ENCODE measurements around the gene SPEF1.

SPEF1 gene

GRCh38 chr20:3751675-3752385, 29.4 kb downstream of the SPEF1 start:
- no peaks in the 10 kb centered on the region for H3K9me2 ChIP-seq (ENCODE audit: low read depth, low read length)
- no peak for TF ChIP-seq EZH2 (IDR thresholded peaks at IDR 0.05; ENCODE audit: borderline replicate concordance, low read length)
- no peak for TF ChIP-seq CTCF (IDR thresholded peaks at IDR 0.05; ENCODE audit: low read length)
- H3K36me3 ChIP-seq (ENCODE audit: insufficient read depth, low read length) = peaks cover 8% of the 10 kb centered on the region
- no peak overlapping the region for H3K27ac ChIP-seq (ENCODE audit: low read depth, low read length, poor library complexity, severe bottlenecking)
- H3K4me2 ChIP-seq (ENCODE audit: low read length) = no peak overlapping the region
- H3F3A ChIP-seq (ENCODE audit: insufficient read depth, low read length) = no peaks in the 10 kb centered on the region
- no peaks in the 10 kb centered on the region for H3K4me1 ChIP-seq (ENCODE audit: insufficient read depth, low read length, severe bottlenecking)
- H3K79me2 ChIP-seq (ENCODE audit: insufficient read depth, low read length) = no peaks in the 10 kb centered on the region
- no peak overlapping the region for H3K4me3 ChIP-seq (ENCODE audit: low read depth, low read length, poor library complexity, severe bottlenecking)
- no peak overlapping the region for H2AFZ ChIP-seq (ENCODE audit: low read length)
- H3K27me3 ChIP-seq (ENCODE audit: insufficient read depth, low read length) = 0 out of 2 replicates have a peak, but pooled peaks cover 1% of the 10 kb centered on the region
- no peaks in the 10 kb centered on the region for H3K9me3 ChIP-seq (ENCODE audit: low read length)
- no peak overlapping the region for H3K9ac ChIP-seq (ENCODE audit: low read length)
- H4K20me1 ChIP-seq (ENCODE audit: insufficient read depth, low read length) = no peaks in the 10 kb centered on the region

GRCh38 chr20:3751305-3751674, 30.0 kb downstream of the SPEF1 start:
- Histone ChIP-seq H4K20me1 (ENCODE audit: insufficient read depth, low read length) (no peaks in the 10 kb centered on the region), H3K9me2 (ENCODE audit: low read depth, low read length) (no peaks in the 10 kb centered on the region), H3K9ac (ENCODE audit: low read length) (no peak overlapping the region), H3K4me2 (ENCODE audit: low read length) (no peak overlapping the region), H3K4me3 (ENCODE audit: low read depth, low read length, poor library complexity, severe bottlenecking) (no peak overlapping the region), H3K4me1 (ENCODE audit: insufficient read depth, low read length, severe bottlenecking) (no peaks in the 10 kb centered on the region), H3F3A (ENCODE audit: insufficient read depth, low read length) (no peaks in the 10 kb centered on the region), H3K9me3 (ENCODE audit: low read length) (no peaks in the 10 kb centered on the region), H2AFZ (ENCODE audit: low read length) (no peak overlapping the region), H3K27me3 (ENCODE audit: insufficient read depth, low read length) (0 out of 2 replicates have a peak, but pooled peaks cover 4% of the 10 kb centered on the region), H3K27ac (ENCODE audit: low read depth, low read length, poor library complexity, severe bottlenecking) (no peak overlapping the region), H3K36me3 (ENCODE audit: insufficient read depth, low read length) (peaks cover 8% of the 10 kb centered on the region), H3K79me2 (ENCODE audit: insufficient read depth, low read length) (no peaks in the 10 kb centered on the region)
- TF ChIP-seq CTCF (IDR thresholded peaks at IDR 0.05; ENCODE audit: low read length) = no peak
- TF ChIP-seq EZH2 (IDR thresholded peaks at IDR 0.05; ENCODE audit: borderline replicate concordance, low read length) = no peak

- H3K36me3 ChIP-seq (ENCODE audit: insufficient read depth, low read length) = no peaks in the 10 kb centered on the region; the same call in 1 of the 2 replicates
- no peak overlapping the region for H3K4me3 ChIP-seq (ENCODE audit: low read depth, low read length, poor library complexity, severe bottlenecking)
- no peak overlapping the region for H2AFZ ChIP-seq (ENCODE audit: low read length)
- H4K20me1 ChIP-seq (ENCODE audit: insufficient read depth, low read length) = no peaks in the 10 kb centered on the region
- no peaks in the 10 kb centered on the region for H3F3A ChIP-seq (ENCODE audit: insufficient read depth, low read length)
- 0 out of 2 replicates have a peak, but pooled peaks cover 4% of the 10 kb centered on the region for H3K27me3 ChIP-seq (ENCODE audit: insufficient read depth, low read length)
- no peaks in the 10 kb centered on the region for H3K79me2 ChIP-seq (ENCODE audit: insufficient read depth, low read length)
- no peak overlapping the region for H3K9ac ChIP-seq (ENCODE audit: low read length)
- no peaks in the 10 kb centered on the region for H3K9me3 ChIP-seq (ENCODE audit: low read length)
- TF ChIP-seq CTCF (IDR thresholded peaks at IDR 0.05; ENCODE audit: low read length) (peak; percentile 61), EZH2 (IDR thresholded peaks at IDR 0.05; ENCODE audit: borderline replicate concordance, low read length) (no peak)
- no peak overlapping the region for H3K27ac ChIP-seq (ENCODE audit: low read depth, low read length, poor library complexity, severe bottlenecking)
- no peaks in the 10 kb centered on the region for H3K4me1 ChIP-seq (ENCODE audit: insufficient read depth, low read length, severe bottlenecking)
- H3K4me2 ChIP-seq (ENCODE audit: low read length) = no peak overlapping the region
- H3K9me2 ChIP-seq (ENCODE audit: low read depth, low read length) = no peaks in the 10 kb centered on the region
These were observed 31.3 kb downstream of the SPEF1 start for GRCh38 chr20:3749689-3750531.
